ENCODE data around the gene LZTS3.
A peak's percentile ranks its signal among the peaks of the same experiment; 100 is the strongest.
"Not testable (repeated sequence)": the region's sequence is repeated elsewhere in the genome, so short reads cannot be mapped to it uniquely, and the experiment has no call there.

LZTS3 gene

DNA sequence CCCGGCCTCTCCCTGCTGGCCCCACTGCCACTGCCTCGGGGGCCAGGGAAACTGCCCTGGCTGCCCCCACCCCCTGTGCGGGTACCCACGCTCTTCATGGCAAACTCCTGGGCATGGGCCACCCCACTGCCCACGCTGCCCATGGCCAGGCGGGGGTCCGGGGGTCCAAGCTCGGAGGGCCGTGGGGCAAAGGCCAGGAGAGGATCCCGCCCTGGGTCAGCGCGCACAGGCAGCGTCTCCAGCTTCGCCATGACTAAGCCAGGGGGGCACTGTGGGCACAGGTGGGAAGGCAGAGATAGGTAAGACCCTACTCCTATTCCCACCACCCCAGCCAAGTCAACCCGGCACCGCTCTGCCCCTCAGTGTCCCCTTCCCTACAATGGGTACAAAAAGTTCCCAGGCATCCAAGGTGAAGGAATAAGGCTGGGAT, 6.4 kb downstream of the LZTS3 start:
- no peak for DNase-seq

DNA sequence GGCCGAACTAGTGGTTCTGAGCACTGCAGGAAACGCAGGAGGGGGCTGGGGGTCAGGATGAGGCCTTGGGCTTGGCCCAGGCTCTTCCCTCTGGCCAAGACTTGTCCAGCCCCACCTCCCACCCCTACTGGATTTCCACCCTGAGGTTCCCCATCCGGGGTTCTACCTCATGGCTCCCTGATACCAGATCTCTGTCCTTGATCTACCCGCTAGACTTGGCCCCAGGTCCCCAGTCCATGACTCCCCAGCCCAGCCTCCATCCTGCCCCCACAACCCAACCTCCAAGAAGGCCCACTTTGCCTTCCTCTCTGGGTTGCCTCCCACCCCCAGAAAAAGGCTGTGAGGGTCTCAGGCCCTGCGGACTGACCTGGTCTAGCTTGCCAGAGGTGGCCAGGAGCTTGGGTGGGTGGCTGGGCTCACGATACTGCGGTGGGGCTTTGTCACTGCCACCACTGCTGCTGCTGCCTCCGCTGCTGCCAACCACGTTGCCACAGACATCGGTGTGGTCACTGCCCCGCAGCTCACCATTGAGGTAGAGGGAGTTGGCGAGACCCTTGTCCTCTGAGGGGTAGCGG, 6.9 kb downstream of the LZTS3 start:
- no peak for DNase-seq

DNA sequence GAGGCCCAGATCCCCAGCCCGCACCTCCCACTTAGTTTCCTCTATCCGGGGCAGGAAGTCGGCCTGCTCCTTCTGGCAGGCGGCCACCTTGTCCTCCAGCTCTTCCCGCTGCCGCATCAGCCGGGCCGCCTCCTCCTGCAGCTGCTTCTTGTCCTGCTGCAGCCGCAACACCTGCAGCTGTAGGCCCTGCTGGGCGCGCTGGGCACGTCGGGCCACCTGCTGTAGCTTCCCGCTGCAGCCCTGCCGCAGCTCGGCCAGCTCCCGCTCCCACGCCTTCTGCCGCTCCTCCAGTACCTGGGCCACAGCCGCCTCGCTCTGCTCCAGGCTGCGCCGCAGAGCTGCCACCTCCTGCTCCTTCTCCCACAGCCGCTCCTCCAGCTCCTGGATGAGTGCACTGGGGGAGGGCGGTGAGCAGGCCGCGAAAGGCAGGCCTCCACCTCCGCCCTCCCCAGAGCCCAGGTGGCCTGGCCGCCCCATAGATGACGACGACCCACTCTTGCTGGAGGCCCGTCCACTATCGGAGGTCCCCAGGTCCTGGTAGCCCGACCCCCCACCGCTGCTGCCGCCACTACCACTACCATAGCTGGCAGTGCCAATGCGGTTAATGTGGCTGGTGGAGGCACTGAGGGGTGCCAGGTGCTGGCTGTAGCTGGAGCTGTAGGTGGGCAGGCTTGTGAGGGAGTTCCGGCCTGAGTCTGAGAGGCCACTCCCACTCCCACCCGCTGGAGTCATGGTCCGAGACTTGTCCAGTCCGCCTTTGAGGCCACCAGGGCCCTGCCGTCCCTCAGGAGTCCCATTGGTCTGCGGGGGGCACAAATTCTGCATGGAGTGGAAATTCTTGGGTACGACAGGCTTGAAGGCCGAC, 7.6 kb downstream of the LZTS3 start:
- DNase-seq, result peak; percentile 79 to 86 (median 83)

DNA sequence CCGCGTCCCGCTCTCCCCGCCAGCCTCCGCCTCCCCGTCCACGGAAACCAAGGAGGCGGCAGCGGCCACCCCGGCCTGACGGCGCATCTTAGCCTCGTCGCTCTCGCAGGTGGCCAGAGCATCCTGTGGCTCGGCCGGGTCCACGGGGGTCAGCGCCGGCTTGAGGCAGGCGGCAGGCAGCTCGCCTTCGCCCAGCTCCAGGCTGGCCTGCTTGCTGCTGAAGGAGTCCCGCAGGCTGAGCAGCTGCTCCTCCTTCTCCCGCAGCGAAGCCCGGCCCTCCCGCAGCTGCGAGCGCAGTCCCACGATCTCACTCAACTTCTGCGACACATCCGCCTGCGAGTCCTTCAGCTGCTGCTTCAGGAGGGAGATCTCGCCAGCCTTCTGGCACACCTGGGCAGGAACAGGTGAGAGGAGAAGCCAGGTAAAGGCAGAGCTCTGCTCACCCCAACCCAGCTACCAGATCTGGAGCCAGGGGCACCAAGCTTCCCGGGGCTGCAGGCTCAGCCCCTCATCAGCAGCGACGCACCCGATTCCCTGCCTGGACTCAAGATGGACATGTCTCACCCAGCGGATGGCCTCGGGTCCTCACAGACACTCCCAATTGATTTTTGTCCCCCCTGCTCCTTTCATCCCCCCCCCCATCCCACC, 8.5 kb downstream of the LZTS3 start:
- DNase-seq, result peak; percentile 43 to 85 (median 84)

DNA sequence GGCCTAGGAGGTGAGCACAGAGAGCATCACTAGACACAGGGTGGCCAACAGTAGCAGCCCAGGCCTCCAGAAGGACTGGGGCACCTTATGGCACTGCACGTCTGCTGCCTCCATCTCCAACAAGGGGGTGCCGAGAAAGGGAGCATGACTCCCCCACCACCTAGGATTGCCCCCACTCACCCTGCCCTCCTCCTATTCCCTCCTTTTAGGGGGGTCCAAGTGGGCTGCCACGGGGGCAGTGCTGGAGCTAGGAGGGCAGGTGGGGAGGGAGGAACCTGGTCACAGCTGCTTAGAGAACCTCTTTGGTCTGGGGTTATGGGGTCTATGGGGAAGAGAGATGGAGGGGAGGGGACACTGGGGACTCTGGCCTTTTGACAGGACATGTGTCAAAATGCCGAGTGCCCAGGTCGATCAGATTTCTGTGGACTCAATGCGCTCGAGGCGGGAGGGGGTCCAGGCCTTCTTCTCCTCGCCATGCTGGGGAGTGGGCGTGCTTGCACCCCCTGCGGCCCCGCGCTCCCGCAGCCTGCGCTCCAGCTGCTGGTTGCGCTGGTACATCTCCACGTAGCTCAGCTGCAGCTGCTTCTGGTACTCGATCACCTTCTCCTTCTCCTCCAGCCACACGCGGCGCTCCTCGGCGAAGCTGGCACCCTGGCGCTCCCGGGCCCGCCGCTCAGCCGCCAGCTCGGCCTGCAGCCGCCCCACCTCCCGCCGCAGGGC, 9.1 kb downstream of the LZTS3 start:
- peak in 1 of 3 experiments; percentile 85 for DNase-seq

DNA sequence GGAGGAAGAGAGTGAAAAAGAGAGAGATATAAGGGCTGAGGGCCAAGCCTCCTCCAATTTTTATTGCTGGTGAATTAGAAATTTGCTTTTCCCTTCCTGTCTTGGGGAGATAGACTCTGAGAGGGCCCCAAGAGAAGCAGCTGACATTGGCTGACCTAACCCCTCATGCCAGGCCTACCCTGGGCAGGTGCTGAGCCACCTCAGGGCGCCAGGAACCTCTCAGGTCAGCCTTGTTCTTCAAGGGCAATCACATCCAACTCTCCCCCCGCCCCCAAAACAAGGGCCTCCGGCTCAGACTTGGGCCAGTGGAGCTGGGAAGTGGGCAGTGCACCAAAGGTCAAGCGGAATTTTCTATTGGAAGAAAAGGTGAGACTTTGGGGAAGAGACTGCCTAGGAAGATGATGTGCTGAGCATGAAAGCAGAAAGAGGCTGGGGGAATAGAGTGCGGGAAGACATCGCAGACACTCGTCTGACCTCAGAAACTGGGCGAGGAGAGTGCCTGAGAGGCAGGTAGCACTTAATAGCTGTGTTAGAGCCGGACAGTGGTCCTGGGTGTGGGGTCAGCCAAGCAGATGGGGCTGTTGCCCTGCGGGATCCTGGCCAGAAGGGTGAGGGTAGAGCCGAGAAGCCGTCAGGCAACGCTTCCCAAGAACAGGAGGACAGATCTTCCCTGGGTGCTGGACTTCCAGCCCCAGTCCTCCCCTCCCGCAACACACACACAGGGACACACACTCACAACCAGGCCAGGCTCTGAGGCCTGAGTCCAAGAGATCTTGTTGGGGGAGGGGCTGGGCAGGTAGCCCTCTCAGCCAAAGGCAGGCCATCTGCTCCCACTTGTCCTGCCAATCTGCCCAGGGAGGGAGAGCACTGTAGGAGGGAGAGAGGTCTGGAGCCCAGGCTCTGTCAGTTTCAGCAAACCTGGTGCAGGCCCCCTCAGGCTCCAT, 10.0 kb downstream of the LZTS3 start:
- peak in 2 of 3 experiments; percentile 38 to 54 for DNase-seq

DNA sequence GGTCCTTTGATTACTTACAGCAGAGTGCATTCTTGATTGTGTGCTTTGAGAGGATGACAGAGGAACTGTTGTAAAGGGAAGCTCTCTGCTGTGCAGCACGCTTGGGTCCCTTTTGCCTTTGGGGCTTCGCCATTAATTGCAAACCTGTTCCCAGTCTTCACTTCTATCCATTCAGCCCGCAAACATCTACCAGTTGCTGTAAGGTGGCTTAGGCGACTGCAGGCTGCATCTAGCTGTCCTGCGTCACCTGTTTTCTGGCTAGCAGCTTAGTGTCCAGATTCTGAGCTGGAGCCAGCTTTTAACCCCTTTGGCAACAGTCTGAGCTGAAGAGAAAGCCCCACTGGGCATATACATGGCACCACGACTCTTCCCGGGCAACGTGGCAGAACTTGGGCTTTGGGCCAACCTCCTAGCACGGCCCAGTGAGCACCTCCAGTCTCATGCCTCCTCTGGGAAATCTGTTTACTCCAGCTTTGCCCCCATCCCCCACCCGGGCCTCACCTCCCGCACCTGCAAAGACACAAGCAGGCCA, 11.2 kb downstream of the LZTS3 start:
- DNase-seq, result peak in 2 of 3 experiments; percentile 46 to 86

DNA sequence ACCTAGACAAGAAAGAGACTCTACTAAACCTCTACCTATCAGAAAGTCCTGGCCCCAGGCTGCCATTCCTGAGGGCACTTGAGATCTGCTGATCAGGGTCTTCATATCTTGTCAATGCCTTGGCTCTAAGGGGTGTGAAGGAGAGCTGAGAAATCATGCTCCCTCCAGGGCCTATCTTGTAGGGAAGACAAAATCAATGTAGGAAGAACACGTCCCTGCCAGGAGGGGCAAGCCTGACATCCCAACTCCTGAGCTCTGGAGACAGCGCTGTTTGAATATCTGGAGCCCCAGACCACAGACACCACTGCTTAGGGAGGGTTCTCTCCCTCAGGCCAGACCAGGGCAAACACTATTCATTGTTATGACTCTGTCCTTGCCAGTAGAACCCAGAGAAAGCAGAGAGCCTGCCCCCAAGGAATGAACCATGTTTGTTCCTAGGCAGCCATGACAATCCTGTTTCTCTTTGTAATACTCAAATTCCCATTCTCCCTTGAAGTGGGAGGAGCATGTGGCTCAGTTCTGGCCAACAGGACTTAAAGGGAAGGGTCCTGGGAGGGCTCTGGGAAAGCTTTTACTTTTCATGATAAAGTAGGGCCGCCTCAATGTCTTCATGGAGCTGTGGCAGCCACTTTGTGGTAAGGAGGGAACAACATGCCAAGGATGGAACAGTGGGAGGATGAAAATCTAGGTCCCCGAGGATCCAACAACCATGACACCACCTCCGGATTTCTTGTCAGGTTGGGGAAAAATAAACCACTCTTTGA, 11.9 kb downstream of the LZTS3 start:
- no peak for DNase-seq

DNA sequence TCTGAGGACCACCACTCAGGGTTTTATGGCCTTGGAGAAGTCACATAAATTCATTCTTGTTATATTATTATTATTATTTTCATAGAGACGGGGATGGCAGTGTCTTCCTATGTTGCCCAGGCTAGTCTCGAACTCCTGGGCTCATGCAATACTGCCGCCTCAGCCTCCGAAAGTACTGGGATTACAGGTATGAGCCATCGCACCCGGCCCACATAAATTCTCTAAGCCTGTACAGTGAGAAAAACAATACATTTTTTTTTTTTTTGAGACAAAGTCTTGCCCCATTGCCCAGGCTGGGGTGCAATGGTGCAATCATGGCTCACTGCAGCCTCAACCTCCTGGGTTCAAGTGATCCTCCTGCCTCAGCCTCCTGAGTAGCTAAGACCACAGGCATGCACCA, 12.9 kb downstream of the LZTS3 start:
- DNase-seq, result no peak

DNA sequence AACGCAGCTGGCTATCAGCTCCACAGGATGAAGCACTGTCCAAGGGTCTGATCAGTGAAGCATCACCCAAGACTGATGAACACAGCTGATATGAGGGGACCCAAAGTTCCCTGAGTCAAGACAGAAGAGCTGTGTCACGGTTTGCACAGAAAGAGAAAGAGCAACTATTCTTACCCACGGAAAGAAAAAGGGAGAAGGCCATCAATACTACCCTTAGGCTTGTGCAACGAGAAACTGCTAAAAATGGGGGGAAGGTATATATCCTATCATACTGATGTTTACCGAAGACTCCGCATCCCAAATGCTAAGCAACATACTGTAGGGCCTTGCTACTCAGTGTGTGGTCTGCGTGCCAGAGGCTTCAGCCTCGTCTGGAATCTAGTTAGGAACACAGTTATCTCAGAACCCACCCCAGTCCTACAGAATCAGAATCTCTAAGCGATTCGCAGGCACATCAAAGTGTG, 14.3 kb downstream of the LZTS3 start:
- no peak for DNase-seq

DNA sequence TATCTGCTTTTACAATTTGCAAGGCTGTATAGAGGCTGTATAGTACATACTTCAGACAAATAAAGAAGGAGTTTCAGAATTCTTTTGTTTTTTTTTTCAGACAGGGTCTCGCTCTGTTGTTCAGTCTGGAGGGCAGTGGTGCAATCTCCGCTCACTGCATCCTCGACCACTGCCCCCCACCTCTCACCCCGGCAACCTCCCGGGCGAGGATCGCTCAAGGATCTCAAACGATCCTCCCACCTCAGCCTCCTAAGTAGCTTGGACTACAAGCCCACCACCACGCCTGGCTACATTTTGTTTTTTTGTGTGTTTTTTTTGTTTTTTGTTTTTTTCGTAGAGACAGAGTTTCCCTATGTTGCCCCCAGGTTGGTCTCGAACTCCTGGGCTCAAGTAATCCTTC, 15.5 kb downstream of the LZTS3 start:
- no peak for DNase-seq

DNA sequence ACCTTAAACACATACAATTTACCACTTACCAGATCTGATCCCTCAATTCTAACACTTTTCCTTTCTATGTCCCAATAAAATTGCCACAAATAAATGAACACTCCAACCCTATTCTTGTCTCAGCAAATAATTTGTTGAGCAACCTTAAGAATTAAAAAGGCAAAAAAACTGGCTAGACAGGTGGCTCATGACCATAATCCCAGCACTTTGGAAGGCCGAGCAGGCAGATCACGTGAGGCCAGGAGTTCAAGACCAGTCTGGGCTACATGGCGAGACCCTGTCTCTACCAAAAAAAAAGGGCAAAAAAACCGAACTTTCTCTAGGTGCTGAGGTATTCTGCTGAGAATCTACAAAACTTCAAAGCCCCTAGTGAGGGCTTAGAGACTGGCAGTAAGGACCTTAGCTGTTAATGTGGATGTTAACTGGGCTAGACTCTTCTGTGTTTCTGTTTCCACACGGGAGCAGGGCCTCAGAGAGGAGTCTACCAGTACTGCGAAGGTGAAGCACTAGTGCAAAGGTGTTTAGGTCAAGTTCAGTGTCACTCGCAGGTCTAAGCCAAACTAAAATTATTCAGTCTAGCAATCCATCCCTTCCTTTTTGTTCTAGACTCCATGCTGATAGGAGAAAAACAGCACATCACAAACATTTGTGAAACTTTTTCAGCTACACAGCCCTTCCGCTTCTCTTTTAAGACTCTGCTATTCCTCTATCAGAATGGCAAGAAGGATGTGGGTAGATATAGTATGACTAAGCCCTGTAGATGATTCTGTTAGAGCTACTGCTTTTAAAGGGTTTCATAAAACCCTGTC, 16.3 kb downstream of the LZTS3 start:
- no peak for DNase-seq

DNA sequence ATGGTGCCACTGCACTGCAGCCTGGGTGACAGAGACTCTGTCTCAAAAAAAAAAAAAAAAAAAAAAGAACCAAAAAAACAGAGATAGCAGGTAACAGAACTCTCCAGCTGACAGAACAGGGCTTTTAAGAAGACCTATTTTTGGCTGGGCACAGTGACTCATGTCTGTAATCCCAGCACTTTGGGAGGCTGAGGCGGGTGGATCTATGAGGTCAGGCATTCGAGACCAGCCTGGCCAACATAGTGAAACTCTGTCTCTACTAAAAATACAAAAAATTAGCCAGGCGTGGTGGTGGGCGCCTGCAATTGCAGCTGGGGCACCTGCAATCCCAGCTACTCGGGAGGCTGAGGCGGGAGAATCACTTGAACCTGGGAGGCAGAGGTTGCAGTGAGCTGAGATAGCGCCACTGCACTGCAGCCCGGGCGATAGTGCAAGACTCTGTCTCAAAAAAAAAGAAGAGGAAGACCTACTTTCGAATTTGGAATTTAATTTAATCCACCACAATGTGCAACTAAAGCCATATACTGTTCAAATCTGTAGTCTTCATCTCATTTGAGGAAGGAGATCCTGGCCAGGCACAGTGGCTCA, 21.2 kb downstream of the LZTS3 start:
- not testable (repeated sequence) for DNase-seq

DNA sequence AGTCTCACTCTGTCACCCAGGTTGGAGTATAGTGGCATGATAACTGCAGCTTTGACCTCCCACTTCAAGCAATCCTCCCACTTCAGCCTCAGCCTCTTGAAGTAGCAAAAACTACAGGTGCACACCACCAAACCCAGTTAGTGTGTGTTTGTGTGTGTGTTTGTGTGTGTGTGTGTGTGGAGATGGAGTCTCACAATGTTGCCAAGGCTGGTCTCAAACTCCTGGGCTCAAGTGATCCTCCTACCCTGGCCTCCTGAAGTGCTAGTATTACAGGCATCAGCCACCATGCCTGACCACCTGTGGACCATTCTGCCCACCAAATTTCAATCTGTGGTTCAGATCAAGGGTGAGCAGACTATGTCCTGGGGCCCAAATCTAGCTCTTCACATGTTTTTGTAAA, 22.4 kb downstream of the LZTS3 start:
- no peak for DNase-seq

DNA sequence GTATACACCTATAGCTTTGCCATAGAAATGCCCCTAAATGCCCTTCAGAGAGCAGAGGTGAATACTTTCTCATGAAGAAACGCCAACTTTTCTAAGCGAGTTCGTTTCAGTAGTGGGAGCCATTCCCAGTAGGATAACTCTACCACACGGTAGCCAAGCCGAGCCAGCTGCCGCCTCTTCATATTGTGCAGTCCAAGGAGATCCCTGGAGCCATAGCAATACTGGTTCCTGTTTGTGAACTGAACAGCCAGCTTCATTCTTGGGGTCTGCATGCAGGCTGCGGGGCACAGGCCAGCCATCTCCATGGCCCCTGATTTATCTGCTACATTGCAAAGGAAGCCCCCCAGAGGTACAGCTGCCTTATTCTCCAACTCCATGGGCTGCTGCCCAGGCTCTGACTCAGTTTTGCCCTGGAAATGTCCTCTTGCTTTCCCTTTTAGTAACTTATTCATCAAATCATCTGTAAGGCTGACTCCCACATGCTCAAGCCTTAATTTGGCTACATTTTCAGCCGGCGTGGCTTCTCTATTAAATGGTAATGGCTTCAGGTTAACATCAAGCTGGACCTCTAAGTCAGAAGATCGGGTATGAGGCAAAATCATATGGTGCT, 26.5 kb downstream of the LZTS3 start:
- DNase-seq, result no peak

DNA sequence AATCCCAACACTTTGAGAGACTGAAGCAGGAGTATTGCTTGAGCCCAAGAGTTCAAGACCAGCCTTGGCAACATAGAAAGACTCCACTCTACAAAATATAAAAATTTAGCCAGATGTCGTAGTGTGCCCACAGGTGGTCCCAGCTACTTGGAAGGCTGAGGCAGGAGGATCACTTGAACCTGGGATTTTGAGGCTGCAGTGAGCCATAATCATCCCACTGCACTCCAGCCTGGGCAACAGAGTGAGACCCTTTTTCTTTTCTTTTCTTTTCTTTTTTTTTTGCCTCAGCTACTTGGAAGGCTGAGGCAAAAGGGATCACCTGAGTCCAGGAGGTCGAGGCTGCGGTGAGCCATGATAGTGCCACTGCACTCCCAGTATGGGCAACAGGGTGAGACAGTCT, 31.6 kb downstream of the LZTS3 start:
- no peak for DNase-seq

DNA sequence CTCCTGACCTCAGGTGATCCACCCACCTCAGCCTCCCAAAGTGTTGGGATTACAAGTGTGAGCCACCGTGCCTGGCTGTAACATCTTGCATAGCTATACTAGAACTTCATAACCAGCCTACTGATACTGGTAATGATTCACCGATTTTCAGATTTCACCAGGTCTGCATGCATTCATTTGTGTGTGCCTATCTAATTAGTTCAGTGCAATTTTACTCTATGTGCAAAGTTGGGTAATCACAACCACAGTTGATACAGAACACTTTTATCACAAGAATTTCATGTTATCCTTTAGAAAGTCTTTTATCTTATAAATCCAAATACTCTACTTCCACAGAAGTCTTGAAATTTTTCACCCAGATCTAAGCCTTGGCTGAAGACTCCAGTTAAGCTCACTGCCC, 35.9 kb downstream of the LZTS3 start:
- DNase-seq, result no peak

DNA sequence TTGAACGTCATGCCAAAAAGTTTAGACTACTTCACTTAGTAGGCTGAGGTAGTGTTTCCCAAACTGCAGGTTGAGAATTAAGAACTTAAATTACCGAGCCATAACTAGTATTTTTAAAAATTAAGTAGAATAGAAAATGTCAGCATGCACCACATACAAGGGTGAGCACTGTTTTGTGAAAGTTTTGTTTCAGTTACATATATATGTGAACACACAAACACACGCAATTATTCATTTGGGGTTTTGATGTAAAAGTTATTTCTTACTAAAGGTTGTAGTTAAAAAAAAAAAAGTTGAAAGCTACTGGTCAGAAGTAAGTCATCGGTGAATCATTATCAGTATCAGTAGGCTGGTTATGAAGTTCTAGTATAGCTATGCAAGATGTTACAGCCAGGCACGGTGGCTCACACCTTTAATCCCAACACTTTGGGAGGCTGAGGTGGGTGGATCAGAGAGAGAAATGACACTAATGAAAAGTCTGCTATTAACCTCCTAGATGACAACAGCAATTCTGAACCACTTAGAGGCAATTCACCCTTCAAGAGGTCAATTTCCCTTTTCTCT, 37.8 kb downstream of the LZTS3 start:
- DNase-seq, result peak in 1 of 3 experiments; percentile 36

DNA sequence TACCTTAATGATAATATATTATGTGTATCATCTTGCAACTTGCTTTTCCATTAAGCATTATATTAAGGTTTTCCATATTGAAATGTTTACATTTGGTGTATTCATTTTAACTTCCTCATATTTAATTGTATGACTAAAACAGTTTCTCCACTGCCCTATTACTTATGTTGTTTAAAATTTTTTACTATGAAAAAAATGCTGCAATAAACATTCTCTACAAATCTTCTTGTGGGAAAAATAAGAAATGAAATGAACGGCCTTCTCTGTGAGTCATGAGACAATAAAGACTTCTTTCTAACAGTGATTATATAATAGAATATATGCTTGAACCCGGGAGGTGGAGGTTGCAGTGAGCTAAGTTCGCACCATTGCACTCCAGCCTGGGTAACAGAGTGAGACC, 39.2 kb downstream of the LZTS3 start:
- no peak for DNase-seq
